Measurements from ENCODE around the gene TIRAP. TPM values are rescaled to one million over a fixed set of nuclear protein-coding genes. Genes with fewer than 3 reads are reported as not detected.

TIRAP gene
- total RNA-seq, 1 experiment from 2014 or later, result 5.6 TPM

GRCh38 chr11:126337126-126337473 lies 54.2 kb downstream of the TIRAP start (continued):
- TF ChIP-seq, protein P1, sequence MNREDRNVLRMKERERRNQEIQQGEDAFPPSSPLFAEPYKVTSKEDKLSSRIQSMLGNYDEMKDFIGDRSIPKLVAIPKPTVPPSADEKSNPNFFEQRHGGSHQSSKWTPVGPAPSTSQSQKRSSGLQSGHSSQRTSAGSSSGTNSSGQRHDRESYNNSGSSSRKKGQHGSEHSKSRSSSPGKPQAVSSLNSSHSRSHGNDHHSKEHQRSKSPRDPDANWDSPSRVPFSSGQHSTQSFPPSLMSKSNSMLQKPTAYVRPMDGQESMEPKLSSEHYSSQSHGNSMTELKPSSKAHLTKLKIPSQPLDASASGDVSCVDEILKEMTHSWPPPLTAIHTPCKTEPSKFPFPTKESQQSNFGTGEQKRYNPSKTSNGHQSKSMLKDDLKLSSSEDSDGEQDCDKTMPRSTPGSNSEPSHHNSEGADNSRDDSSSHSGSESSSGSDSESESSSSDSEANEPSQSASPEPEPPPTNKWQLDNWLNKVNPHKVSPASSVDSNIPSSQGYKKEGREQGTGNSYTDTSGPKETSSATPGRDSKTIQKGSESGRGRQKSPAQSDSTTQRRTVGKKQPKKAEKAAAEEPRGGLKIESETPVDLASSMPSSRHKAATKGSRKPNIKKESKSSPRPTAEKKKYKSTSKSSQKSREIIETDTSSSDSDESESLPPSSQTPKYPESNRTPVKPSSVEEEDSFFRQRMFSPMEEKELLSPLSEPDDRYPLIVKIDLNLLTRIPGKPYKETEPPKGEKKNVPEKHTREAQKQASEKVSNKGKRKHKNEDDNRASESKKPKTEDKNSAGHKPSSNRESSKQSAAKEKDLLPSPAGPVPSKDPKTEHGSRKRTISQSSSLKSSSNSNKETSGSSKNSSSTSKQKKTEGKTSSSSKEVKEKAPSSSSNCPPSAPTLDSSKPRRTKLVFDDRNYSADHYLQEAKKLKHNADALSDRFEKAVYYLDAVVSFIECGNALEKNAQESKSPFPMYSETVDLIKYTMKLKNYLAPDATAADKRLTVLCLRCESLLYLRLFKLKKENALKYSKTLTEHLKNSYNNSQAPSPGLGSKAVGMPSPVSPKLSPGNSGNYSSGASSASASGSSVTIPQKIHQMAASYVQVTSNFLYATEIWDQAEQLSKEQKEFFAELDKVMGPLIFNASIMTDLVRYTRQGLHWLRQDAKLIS (CRISPR knock-in tag; IDR thresholded peaks at IDR 0.05; ENCODE audit: borderline replicate concordance), result no peak
- TF ChIP-seq ZSCAN18 (CRISPR knock-in tag; IDR thresholded peaks at IDR 0.05) (no peak), ZNF219 (CRISPR knock-in tag; IDR thresholded peaks at IDR 0.05; ENCODE audit: borderline replicate concordance) (no peak)

GRCh38 chr11:126337474-126338241 lies 54.8 kb downstream of the TIRAP start:
- ATAC-seq (no peak), DNase-seq (ENCODE audit: low spot score) (no peak)
- Mint-ChIP-seq H3K4me1 (peaks cover 21% of the 10 kb centered on the region), H3K36me3 (peaks cover 24% of the 10 kb centered on the region), H3K4me3 (no peak overlapping the region), H3K9me3 (no peaks in the 10 kb centered on the region), H3K27ac (no peak overlapping the region), H3K27me3 (ENCODE audit: low read depth) (no peaks in the 10 kb centered on the region)
- ChIA-PET CTCF (interaction anchor here (0.8 to 1.3 kb wide), 3 partner anchors 10 to 143 kb away, joined by 3 to 4 read pairs (median 3); partner anchors contain the start of gene ST3GAL4), POLR2A (interaction anchor here (1.0 kb wide), 1 partner anchor 16 kb away, joined by 3 read pairs; no protein-coding TSS in a partner anchor)
- no peak for TF ChIP-seq ZNF396 (CRISPR knock-in tag; IDR thresholded peaks at IDR 0.05; ENCODE audit: borderline replicate concordance)
- no peak for TF ChIP-seq GABPB1 (CRISPR knock-in tag; IDR thresholded peaks at IDR 0.05)
- no peak for TF ChIP-seq GTF2I (CRISPR knock-in tag; conservative IDR thresholded peaks at IDR 0.05)
- TF ChIP-seq MAX (CRISPR knock-in tag; IDR thresholded peaks at IDR 0.05), result no peak
- TF ChIP-seq SMAD3 (CRISPR knock-in tag; IDR thresholded peaks at IDR 0.05; ENCODE audit: borderline replicate concordance), result no peak
- TF ChIP-seq RORB (CRISPR knock-in tag; IDR thresholded peaks at IDR 0.05), result no peak
- no peak for TF ChIP-seq ZBTB43 (CRISPR knock-in tag; IDR thresholded peaks at IDR 0.05)
- no peak for TF ChIP-seq USF1 (CRISPR knock-in tag; IDR thresholded peaks at IDR 0.05)
- TF ChIP-seq, protein P2, sequence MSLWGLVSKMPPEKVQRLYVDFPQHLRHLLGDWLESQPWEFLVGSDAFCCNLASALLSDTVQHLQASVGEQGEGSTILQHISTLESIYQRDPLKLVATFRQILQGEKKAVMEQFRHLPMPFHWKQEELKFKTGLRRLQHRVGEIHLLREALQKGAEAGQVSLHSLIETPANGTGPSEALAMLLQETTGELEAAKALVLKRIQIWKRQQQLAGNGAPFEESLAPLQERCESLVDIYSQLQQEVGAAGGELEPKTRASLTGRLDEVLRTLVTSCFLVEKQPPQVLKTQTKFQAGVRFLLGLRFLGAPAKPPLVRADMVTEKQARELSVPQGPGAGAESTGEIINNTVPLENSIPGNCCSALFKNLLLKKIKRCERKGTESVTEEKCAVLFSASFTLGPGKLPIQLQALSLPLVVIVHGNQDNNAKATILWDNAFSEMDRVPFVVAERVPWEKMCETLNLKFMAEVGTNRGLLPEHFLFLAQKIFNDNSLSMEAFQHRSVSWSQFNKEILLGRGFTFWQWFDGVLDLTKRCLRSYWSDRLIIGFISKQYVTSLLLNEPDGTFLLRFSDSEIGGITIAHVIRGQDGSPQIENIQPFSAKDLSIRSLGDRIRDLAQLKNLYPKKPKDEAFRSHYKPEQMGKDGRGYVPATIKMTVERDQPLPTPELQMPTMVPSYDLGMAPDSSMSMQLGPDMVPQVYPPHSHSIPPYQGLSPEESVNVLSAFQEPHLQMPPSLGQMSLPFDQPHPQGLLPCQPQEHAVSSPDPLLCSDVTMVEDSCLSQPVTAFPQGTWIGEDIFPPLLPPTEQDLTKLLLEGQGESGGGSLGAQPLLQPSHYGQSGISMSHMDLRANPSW (CRISPR knock-in tag; conservative IDR thresholded peaks at IDR 0.05; ENCODE audit: low read depth), result no peak
- no peak for TF ChIP-seq ZBTB21 (CRISPR knock-in tag; IDR thresholded peaks at IDR 0.05; ENCODE audit: borderline replicate concordance)
- TF ChIP-seq CBFB (CRISPR knock-in tag; IDR thresholded peaks at IDR 0.05; ENCODE audit: low read depth), result no peak
- no peak for TF ChIP-seq IRF2 (CRISPR knock-in tag; IDR thresholded peaks at IDR 0.05; ENCODE audit: borderline replicate concordance, low read depth)
- TF ChIP-seq HMGA2 (CRISPR knock-in tag; IDR thresholded peaks at IDR 0.05), result no peak
- TF ChIP-seq, protein P3, sequence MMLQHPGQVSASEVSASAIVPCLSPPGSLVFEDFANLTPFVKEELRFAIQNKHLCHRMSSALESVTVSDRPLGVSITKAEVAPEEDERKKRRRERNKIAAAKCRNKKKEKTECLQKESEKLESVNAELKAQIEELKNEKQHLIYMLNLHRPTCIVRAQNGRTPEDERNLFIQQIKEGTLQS (CRISPR knock-in tag; conservative IDR thresholded peaks at IDR 0.05), result no peak
- TF ChIP-seq SOX15 (CRISPR knock-in tag; IDR thresholded peaks at IDR 0.05), result no peak
- TF ChIP-seq NR3C1 (CRISPR knock-in tag; conservative IDR thresholded peaks at IDR 0.05; ENCODE audit: low read depth), result no peak
- TF ChIP-seq CDX4 (CRISPR knock-in tag; IDR thresholded peaks at IDR 0.05; ENCODE audit: borderline replicate concordance), result no peak

Measured in WTC11 (cell line).